WI38 (cell line): ENCODE data around the gene NUP214.

ENCODE experiments used
- H3K4me3 ChIP-seq: 2 replicates; pipeline ENCODE4 v1.5.1; 2011; ENCODE audit warnings: low read depth, mild to moderate bottlenecking, control low read depth, low read length
- TF ChIP-seq, protein P1 (sequence below): IDR thresholded peaks from 2 replicates; pipeline ENCODE4 v1.5.1; 2012; ENCODE audit warnings: low read depth, mild to moderate bottlenecking, control low read depth, low read length

Gene NUP214

DNA sequence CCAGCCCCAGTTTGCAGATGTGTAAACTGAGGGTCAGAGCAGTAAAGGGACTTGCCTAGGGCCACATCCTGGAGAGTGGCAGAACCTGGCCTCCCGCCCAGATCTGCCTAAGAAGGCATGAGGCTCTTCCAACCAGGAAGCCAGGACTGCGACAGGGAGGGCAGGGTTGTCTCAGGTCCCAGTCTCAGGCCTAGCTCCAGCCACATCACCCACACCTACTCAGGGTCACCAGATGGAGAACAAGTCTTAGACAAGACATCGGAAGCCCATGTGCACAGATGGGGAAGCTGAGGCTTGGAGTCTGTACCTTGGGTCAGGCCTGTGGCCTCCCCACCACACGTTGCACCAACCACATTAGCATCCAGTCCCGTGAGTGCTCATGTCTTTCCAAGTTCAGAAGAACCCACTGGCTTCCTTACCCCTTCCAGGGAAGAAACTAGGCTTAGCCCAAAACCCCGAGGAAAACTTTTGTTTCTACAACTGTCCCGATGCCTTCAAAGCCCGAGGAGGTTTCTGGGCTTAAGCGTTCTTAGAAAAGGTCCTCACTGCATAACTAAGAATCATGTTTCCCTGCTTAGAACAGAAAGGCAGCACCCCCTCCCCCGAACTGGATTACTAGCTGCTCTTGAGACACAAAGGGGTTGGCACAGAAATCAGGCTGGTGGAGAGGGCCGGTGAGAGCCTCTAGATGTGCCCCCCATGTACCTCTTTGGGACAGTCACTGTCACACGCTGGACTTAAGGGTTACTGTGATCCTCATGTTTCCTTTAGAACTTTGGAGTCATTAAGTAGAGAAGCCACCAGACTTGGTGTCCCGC is 148.7 kb downstream of the NUP214 start:
- TF ChIP-seq, protein P1, sequence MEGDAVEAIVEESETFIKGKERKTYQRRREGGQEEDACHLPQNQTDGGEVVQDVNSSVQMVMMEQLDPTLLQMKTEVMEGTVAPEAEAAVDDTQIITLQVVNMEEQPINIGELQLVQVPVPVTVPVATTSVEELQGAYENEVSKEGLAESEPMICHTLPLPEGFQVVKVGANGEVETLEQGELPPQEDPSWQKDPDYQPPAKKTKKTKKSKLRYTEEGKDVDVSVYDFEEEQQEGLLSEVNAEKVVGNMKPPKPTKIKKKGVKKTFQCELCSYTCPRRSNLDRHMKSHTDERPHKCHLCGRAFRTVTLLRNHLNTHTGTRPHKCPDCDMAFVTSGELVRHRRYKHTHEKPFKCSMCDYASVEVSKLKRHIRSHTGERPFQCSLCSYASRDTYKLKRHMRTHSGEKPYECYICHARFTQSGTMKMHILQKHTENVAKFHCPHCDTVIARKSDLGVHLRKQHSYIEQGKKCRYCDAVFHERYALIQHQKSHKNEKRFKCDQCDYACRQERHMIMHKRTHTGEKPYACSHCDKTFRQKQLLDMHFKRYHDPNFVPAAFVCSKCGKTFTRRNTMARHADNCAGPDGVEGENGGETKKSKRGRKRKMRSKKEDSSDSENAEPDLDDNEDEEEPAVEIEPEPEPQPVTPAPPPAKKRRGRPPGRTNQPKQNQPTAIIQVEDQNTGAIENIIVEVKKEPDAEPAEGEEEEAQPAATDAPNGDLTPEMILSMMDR, result no peak
- no peak overlapping the region for H3K4me3 ChIP-seq

DNA sequence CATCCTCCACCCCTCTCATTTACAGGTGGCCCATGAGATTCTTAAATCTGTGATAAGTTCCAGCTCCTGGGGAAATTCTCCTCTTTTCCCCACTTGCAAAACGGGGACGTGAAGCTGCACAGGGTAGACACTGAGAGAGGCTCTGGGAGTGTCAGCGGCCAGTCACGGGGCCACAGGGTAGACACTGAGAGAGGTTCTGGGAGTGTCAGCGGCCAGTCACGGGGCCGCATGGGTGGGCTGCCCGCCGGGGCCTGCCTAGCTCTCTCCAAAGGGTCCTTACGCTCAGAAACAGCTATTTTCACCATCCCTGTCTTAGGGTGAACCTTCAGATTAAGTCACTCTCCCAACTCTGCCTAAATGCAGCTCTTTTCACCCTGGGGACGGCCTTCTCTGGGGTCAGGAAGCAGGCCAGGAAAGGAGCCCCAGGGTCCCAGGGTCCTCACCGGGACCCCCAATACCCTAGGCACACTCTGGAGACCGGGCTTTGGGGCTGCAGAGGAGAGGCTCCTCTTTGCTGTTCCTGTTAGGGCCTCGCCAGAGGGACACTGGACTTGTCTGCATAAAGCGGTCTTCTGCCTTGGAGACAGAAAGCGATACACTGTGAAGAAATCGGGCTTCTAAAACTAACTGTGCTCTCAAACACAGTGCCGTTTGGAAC is 149.4 kb downstream of the NUP214 start:
- TF ChIP-seq, protein P1, result no peak
- no peak overlapping the region for H3K4me3 ChIP-seq

DNA sequence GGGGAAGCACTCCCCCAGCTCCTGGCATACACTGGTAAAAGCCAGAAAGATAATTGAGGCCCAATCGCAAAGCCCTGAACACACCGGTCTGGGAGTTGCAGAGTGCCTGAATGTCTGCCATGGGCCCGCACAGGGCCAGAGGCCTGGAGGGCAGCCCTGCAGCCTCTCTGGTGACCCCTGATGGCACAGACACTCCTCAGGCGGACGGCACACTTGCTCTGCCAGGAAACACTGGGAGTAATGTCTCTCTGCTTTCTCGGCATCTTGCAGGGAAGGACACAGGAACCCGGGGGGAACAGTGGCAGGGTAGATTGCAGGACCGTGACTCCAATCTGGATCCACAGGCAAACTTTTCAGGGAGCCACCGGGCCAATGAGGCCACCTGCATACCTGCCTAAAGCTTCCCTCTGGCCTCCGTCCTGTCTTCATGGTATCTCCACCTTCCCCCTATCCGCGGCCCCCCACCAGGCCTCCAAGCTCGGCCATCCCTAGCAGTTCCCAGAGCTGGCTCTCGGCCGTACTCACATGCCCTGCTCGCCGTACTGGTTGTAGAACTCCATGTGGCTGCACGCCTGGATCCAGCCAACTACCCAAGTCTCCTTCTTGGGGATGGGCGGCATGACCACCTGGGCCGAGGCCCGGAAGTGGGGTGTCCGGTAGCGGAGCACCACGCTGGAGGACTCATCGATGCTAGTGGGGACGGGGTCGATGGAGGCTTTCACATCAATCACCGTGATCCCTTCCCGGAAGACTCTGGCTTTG is 150.1 kb downstream of the NUP214 start:
- no peak overlapping the region for H3K4me3 ChIP-seq

DNA sequence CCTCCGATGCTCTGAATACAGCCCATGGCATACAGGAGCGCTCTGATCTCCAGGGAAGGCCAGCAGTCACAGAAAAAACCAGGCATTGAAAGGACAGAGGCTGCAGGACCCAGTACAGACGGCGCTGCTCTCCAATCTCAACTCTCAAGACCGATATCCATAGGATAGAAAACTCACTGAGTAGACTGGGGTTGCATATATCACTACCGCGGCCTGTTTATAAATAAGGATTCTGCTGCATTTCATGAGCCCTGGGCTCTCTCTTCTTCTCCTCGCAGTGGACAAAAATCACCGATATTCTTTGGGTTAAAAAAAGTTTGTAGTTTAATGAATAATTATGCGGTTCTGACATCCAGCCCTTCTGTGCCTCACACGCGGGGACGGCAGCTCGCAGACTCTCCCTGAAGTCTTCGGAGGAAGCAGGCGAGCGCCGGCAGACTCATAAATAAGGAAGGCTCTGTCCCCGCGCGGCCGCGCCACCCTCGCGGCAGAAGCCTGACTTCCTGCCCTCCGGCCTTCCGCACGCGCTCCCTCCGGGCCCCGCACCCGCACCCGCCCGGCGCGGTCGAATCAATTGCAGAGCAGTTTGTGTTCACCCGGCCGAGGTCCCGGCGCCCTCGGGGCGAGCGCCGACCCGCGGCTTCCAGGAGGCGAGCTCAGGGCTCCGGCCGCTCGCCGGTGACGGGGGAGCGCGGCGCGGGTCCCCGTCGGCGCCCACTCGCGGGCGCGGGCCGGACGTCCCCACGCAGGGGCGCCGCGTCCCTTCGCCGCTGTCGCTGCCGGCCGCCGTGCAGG is 150.9 kb downstream of the NUP214 start, which contains the start of gene FAM78A:
Gene FAM78A, minus strand, starts transcription at position 417 of the 795 bp plus-strand sequence. Its CDS starts 331 bp downstream, at position 86.
- peak within 1 kb of the TSS; percentile 46 for H3K4me3 ChIP-seq
- TF ChIP-seq, protein P1, result no peak

More for the DNA sequence above, 150.1 kb downstream of the NUP214 start:
- TF ChIP-seq, protein P1, result no peak

DNA sequence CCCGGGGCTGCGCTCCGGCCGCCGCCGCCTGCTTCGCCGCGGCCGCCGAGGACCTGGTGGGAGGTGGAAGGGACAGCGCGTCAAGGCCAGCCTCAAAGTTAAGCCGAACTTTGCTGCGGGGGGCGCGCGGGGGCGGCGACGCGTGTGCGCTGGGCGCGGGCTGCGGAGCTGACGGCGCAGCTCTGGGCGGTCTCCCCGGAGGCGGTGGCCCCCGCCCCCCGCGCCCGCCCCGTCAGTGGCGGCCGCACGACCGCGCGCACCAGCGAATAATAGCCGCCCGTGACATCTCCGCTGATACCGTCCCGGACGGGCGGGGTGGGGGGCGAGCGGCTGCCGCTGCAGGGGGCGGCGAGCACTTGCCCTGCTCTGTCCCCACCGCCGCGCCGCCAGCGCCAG is 151.5 kb downstream of the NUP214 start:
- TF ChIP-seq, protein P1, result no peak
- H3K4me3 ChIP-seq, result peak overlapping the region; percentile 46

DNA sequence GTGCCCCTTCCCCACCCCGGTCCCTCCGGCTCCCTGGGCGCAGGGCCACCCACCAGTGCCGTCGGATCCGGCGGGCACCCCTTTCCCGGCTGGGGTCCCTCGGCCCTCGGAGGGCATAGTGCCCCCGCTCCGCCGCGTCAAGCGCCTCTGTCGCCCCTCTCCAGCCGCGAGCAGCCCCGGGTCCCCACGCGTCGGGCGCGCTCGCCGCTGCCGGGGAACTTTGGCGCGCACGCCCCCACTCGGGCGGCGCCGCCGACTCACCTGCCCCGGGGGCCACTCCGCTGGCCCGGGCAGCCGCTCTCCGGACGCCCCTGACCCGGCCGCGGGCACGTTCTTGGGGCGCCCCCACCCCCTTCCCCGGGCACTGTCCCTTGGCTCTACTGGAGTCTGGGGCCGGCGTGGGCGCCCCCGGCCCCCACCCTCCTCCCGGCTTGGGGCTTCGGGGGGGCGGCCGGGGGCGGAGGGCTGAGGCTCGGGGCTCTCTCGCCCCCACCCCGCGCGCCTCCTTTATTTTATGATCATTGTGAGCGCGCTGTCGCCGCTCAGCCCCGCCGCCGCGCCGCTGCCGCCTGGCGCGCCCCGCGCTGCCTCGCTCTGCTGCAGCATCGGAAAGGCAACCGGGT is 152.0 kb downstream of the NUP214 start:
- peak overlapping the region; percentile 46 for H3K4me3 ChIP-seq
- TF ChIP-seq, protein P1, result no peak
